Measurements from ENCODE around the gene MYO7B.
A peak's percentile ranks its signal among the peaks of the same experiment; 100 is the strongest.

MYO7B gene

DNA sequence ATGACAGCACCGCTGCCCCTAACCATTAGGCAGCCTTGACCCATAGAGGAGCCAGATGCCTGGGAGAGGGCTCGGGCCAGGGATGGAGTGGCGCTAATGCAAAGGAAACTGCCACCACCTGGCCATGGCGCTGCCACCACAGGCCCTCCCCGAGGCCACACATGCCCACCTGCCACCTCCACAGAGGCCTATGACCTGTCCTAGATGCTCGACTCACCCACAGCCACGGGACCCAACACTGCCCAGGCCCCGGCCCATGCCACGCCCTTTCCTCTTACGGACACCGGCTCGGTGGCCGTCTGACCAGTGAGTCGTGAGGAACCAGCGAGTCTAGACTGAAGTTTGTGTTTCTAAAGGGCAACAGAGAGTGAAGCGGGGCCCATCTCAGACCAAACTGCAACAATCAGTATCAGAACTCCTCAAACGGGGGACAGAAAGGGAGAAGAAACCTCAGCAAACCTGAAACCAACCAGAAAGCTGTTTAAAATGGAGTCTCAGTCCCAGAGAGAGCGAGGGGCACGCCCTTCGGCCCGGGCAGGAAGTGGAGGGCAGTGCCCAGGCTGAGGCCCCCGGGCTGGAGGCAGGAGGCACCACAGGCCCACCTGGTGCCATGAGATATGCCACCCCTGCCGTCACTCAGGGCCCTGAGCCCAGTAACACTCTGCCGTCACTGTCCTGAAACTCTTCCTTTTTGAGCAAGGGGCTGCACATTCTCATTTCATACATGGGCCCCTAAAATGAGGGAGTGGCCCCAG is 111.2 kb downstream of the MYO7B start:
- no peaks in the 10 kb centered on the region for H3K27me3 ChIP-seq (ENCODE audit: low read depth, low read length)
- no peak overlapping the region for H3K4me3 ChIP-seq (ENCODE audit: low read depth in 1 of 2, low read length in 2 of 2)
- no peaks in the 10 kb centered on the region for H3K9me3 ChIP-seq (ENCODE audit: control insufficient read depth in 1 of 2, low read length in 2 of 2)
- H3K36me3 ChIP-seq (ENCODE audit: control insufficient read depth in 1 of 2, insufficient read depth in 2 of 2, low read length in 2 of 2) = peaks cover 0 to 3% of the 10 kb centered on the region in 2 donors
- peaks cover 9 to 85% of the 10 kb centered on the region in 2 donors for H3K4me1 ChIP-seq (ENCODE audit: control insufficient read depth in 1 of 2, insufficient read depth in 2 of 2, low read length in 2 of 2)
- no peak overlapping the region for H3K27ac ChIP-seq (ENCODE audit: low read length)

DNA sequence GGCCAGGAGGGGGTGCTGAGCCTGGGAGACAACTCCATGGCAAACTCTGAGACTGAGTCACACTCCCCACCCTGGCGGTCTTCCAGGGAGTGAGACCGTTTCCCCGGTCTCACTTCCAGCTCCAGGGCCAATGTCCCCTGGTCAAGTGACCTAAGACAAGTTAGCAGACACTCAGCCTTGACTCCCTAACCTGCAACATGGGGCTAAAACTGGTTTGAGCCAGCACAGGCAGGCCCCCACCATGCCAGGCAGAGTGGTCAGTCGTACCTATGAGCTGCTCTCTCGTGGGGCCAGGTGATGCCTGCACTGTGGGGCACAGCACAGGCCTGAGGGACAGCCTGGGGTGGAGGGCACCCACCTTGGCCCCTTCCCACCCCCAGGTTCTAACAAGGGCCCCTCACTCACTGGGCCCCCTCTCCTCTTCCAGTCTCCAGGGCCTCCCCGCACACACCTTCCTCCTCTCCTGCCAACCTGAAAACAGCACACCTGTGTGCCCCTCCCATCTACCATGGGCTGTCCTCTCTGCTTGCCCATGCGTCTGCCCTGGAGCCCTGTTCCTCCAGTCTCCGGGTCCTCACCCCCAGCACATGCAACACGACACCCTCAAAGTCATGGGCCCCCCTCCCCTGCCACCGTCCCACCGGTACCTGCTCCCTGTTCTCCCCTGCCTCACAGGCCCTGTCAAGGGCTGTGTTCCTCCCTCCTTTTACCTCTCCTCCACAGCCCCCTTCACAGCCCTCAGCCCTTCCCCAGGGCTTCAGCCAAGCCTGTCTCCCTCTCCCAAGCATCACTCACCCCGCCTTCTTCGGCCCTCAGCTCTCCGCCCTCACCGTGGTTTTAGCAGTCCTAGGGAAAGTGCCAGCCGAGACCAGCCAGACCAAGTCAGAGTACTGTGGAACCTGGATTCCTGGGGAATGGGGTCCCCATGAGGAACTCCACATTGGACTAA is 112.0 kb downstream of the MYO7B start:
- Histone ChIP-seq H3K9me3 (ENCODE audit: control insufficient read depth in 1 of 2, low read length in 2 of 2) (no peaks in the 10 kb centered on the region), H3K27me3 (ENCODE audit: low read depth, low read length) (no peaks in the 10 kb centered on the region), H3K36me3 (ENCODE audit: control insufficient read depth in 1 of 2, insufficient read depth in 2 of 2, low read length in 2 of 2) (peaks cover 0 to 2% of the 10 kb centered on the region in 2 donors), H3K27ac (ENCODE audit: low read length) (no peak overlapping the region), H3K4me3 (ENCODE audit: low read depth in 1 of 2, low read length in 2 of 2) (no peak overlapping the region), H3K4me1 (ENCODE audit: control insufficient read depth in 1 of 2, insufficient read depth in 2 of 2, low read length in 2 of 2) (peaks cover 14 to 93% of the 10 kb centered on the region in 2 donors)

DNA sequence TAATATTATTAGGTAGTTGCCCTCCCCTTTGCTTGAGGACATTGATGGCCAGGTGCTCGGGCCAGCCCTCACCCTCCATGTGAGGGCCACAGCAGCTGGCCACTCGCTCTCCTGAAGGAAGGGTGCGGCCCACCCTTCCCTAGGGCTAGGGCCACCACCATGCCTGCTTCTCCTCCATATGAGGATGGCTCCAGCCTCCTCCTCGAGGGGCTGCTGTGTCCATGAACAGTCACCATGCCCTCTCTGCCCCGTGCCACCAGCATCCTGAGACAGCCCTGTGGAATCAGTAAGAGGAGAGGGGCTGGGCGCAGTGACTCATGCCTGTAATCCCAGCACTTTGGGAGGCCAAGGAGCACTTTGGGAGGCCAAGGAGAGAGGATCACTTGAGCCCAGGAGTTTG is 112.8 kb downstream of the MYO7B start:
- Histone ChIP-seq H3K9me3 (ENCODE audit: control insufficient read depth in 1 of 2, low read length in 2 of 2) (no peaks in the 10 kb centered on the region), H3K4me1 (ENCODE audit: control insufficient read depth in 1 of 2, insufficient read depth in 2 of 2, low read length in 2 of 2) (peaks cover 15 to 93% of the 10 kb centered on the region in 2 donors), H3K36me3 (ENCODE audit: control insufficient read depth in 1 of 2, insufficient read depth in 2 of 2, low read length in 2 of 2) (no peaks in the 10 kb centered on the region), H3K27me3 (ENCODE audit: low read depth, low read length) (no peaks in the 10 kb centered on the region), H3K4me3 (ENCODE audit: low read depth in 1 of 2, low read length in 2 of 2) (no peak overlapping the region), H3K27ac (ENCODE audit: low read length) (no peak overlapping the region)

DNA sequence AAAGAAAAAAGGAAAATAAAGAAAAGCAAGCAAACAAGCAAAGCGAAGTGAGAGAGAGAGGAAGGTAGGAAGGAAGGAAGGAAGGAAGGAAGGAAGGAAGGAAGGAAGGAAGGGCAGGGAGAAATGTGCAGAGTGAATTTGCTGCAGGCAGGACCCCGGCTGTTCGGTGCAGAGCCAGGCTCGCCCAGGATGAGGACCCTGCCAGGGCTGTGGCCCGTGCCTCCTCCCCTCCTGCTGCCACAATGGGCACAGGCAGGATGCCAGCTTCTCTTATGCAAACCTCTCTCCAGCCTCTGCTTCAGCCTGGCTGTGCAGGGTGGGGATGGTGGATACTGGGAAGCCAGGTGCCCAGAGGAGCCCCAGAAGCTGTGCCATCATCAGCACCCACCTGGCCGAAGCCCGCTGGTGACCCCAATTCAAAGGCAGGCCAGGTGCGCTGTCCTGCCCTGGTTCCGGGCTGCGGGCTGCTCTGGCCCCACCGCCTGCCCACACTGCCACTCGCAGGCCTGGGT is 113.7 kb downstream of the MYO7B start:
- peak overlapping the region in 1 of 2 donors; percentile 34 for H3K4me3 ChIP-seq (ENCODE audit: low read depth in 1 of 2, low read length in 2 of 2)
- H3K4me1 ChIP-seq (ENCODE audit: control insufficient read depth in 1 of 2, insufficient read depth in 2 of 2, low read length in 2 of 2) = peaks cover 15 to 93% of the 10 kb centered on the region in 2 donors
- H3K27me3 ChIP-seq (ENCODE audit: low read depth, low read length) = no peaks in the 10 kb centered on the region
- H3K27ac ChIP-seq (ENCODE audit: low read length) = no peak overlapping the region
- no peaks in the 10 kb centered on the region for H3K36me3 ChIP-seq (ENCODE audit: control insufficient read depth in 1 of 2, insufficient read depth in 2 of 2, low read length in 2 of 2)
- no peaks in the 10 kb centered on the region for H3K9me3 ChIP-seq (ENCODE audit: control insufficient read depth in 1 of 2, low read length in 2 of 2)

DNA sequence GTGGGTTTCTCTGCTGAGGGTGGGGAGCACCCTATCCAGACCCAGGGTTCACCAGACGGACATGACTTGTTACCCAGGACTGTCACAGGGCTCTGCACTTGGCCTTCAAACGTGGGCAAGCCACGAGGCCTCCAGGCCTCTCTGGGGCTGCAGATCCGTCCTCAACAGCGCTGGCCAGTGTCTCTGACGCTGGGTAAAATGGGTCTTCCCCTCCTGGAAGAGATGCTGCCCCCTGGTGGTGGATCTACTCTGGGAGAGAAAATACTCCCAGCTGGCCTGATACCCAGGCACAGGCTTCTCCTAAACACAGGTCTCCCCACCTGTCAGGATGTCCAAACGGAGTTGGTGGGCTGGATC is 114.2 kb downstream of the MYO7B start:
- Histone ChIP-seq H3K27ac (ENCODE audit: low read length) (no peak overlapping the region), H3K4me1 (ENCODE audit: control insufficient read depth in 1 of 2, insufficient read depth in 2 of 2, low read length in 2 of 2) (peaks cover 15 to 93% of the 10 kb centered on the region in 2 donors), H3K27me3 (ENCODE audit: low read depth, low read length) (no peaks in the 10 kb centered on the region), H3K9me3 (ENCODE audit: control insufficient read depth in 1 of 2, low read length in 2 of 2) (no peaks in the 10 kb centered on the region), H3K36me3 (ENCODE audit: control insufficient read depth in 1 of 2, insufficient read depth in 2 of 2, low read length in 2 of 2) (no peaks in the 10 kb centered on the region), H3K4me3 (ENCODE audit: low read depth in 1 of 2, low read length in 2 of 2) (peak overlapping the region in 1 of 2 donors; percentile 34)

DNA sequence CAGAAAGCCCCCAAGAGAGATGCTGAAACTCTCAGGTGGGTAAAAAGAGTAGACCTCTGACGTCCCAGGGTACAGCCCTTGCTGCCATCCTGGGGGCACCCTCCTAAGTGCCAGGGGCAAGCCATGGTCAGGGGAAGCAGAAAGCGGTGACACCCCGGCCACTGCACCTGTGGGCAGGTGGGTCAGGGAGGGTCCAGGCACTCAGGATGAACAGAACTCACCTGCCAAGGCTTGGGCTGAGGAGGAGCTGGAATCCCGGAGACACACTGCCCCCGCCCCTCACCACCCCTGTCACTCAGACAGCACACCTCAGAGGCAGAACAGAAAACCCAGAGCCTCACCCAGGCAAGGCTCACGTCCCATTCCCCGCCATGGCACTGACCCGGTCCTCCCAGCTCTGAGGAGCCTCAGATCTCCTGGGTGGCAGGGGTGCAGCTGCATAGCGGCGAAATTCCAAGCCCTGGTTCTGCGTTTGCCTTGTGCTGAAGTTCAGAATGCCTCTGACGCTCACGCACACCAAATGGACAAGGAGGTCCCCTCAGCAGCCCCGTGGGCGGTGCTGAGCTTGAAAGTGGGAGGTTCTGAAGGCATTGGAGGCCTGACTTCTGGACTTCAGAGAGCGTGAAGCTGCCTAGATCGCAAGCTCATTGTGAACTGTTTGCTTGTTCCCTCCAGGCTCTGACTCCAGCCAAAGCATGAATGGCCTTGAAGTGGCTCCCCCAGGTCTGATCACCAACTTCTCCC is 114.7 kb downstream of the MYO7B start:
- no peaks in the 10 kb centered on the region for H3K9me3 ChIP-seq (ENCODE audit: control insufficient read depth in 1 of 2, low read length in 2 of 2)
- H3K4me3 ChIP-seq (ENCODE audit: low read depth in 1 of 2, low read length in 2 of 2) = peak overlapping the region in 1 of 2 donors; percentile 34
- H3K4me1 ChIP-seq (ENCODE audit: control insufficient read depth in 1 of 2, insufficient read depth in 2 of 2, low read length in 2 of 2) = peaks cover 15 to 97% of the 10 kb centered on the region in 2 donors
- H3K27me3 ChIP-seq (ENCODE audit: low read depth, low read length) = no peaks in the 10 kb centered on the region
- no peaks in the 10 kb centered on the region for H3K36me3 ChIP-seq (ENCODE audit: control insufficient read depth in 1 of 2, insufficient read depth in 2 of 2, low read length in 2 of 2)
- no peak overlapping the region for H3K27ac ChIP-seq (ENCODE audit: low read length)

DNA sequence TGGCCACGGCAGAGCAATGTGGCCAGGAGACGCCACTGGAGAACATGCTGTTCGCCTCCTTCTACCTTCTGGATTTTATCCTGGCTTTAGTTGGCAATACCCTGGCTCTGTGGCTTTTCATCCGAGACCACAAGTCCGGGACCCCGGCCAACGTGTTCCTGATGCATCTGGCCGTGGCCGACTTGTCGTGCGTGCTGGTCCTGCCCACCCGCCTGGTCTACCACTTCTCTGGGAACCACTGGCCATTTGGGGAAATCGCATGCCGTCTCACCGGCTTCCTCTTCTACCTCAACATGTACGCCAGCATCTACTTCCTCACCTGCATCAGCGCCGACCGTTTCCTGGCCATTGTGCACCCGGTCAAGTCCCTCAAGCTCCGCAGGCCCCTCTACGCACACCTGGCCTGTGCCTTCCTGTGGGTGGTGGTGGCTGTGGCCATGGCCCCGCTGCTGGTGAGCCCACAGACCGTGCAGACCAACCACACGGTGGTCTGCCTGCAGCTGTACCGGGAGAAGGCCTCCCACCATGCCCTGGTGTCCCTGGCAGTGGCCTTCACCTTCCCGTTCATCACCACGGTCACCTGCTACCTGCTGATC is 115.4 kb downstream of the MYO7B start:
- no peak overlapping the region for H3K27ac ChIP-seq (ENCODE audit: low read length)

DNA sequence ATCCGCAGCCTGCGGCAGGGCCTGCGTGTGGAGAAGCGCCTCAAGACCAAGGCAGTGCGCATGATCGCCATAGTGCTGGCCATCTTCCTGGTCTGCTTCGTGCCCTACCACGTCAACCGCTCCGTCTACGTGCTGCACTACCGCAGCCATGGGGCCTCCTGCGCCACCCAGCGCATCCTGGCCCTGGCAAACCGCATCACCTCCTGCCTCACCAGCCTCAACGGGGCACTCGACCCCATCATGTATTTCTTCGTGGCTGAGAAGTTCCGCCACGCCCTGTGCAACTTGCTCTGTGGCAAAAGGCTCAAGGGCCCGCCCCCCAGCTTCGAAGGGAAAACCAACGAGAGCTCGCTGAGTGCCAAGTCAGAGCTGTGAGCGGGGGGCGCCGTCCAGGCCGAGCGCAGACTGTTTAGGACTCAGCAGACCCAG is 115.9 kb downstream of the MYO7B start:
- Histone ChIP-seq H3K4me3 (ENCODE audit: low read depth in 1 of 2, low read length in 2 of 2) (peak overlapping the region in 1 of 2 donors; percentile 33), H3K27me3 (ENCODE audit: low read depth, low read length) (no peaks in the 10 kb centered on the region), H3K36me3 (ENCODE audit: control insufficient read depth in 1 of 2, insufficient read depth in 2 of 2, low read length in 2 of 2) (no peaks in the 10 kb centered on the region), H3K27ac (ENCODE audit: low read length) (peak overlapping the region; percentile 31), H3K9me3 (ENCODE audit: control insufficient read depth in 1 of 2, low read length in 2 of 2) (no peaks in the 10 kb centered on the region), H3K4me1 (ENCODE audit: control insufficient read depth in 1 of 2, insufficient read depth in 2 of 2, low read length in 2 of 2) (peaks cover 15 to 95% of the 10 kb centered on the region in 2 donors)

More for the DNA sequence above, 115.4 kb downstream of the MYO7B start:
- no peaks in the 10 kb centered on the region for H3K27me3 ChIP-seq (ENCODE audit: low read depth, low read length)
- H3K9me3 ChIP-seq (ENCODE audit: control insufficient read depth in 1 of 2, low read length in 2 of 2) = no peaks in the 10 kb centered on the region
- H3K4me1 ChIP-seq (ENCODE audit: control insufficient read depth in 1 of 2, insufficient read depth in 2 of 2, low read length in 2 of 2) = peaks cover 15 to 97% of the 10 kb centered on the region in 2 donors
- H3K36me3 ChIP-seq (ENCODE audit: control insufficient read depth in 1 of 2, insufficient read depth in 2 of 2, low read length in 2 of 2) = no peaks in the 10 kb centered on the region
- H3K4me3 ChIP-seq (ENCODE audit: low read depth in 1 of 2, low read length in 2 of 2) = peak overlapping the region in 1 of 2 donors; percentile 33

DNA sequence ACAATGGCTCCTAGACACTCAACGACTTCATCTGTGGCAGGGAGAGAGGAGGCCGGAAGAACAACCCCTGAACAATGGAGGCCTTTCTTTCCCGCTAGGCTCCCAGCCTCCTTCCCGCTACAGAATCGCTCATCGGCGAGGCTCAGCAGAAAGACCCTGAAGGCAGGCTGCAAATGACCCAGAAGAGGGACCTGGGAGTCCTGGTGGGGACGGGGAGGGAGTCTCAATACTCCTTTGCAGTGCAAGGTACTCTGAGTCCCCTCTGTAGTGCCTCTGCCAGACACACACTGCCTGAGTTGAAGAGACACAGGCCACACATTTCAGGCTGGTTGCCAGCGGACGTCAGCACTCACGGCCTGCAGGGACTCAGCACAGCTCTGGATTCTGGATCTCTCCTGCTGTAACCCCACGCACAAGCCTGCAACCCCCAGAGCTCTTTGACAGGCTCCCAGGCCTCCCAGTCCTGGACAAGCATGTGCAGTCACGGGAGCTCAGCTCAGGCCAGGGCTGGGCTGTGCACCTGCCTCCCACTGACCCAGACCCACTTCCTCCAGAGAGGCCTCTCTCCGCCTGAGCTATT is 116.6 kb downstream of the MYO7B start:
- Histone ChIP-seq H3K4me3 (ENCODE audit: low read depth in 1 of 2, low read length in 2 of 2) (peak overlapping the region in 1 of 2 donors; percentile 33), H3K4me1 (ENCODE audit: control insufficient read depth in 1 of 2, insufficient read depth in 2 of 2, low read length in 2 of 2) (peaks cover 15 to 95% of the 10 kb centered on the region in 2 donors), H3K27ac (ENCODE audit: low read length) (peak overlapping the region; percentile 31), H3K9me3 (ENCODE audit: control insufficient read depth in 1 of 2, low read length in 2 of 2) (no peaks in the 10 kb centered on the region), H3K27me3 (ENCODE audit: low read depth, low read length) (no peaks in the 10 kb centered on the region), H3K36me3 (ENCODE audit: control insufficient read depth in 1 of 2, insufficient read depth in 2 of 2, low read length in 2 of 2) (peaks cover 0 to 4% of the 10 kb centered on the region in 2 donors)

DNA sequence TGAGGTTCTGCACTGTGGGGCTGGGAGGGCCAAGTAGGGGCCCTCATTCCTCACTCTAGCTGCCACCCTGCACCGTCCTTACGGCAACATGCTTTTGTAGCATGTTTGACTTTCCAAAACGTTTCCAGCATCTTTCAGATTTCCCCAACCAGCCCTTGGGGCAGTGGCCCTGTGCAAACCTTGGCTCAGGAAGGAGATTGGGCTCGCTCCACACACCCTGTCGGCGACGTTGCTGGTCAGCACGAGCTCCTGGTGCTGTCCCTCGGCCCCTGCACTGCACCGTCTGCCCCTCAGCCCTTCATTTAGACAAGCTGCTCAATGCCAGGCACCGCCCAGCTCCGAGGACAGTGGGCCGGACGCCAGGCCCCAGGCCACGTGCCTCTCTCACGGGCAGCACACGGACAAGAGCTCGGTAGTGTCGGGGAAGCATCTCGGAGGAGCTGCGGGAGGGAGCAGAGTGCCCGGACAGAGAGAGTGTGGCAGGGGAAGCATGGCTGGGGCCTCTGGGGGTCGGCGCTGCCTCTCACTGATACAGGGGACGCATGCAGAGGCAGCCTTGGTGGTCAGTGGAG is 117.4 kb downstream of the MYO7B start:
- Histone ChIP-seq H3K4me3 (ENCODE audit: low read depth in 1 of 2, low read length in 2 of 2) (no peak overlapping the region), H3K9me3 (ENCODE audit: control insufficient read depth in 1 of 2, low read length in 2 of 2) (no peaks in the 10 kb centered on the region), H3K27ac (ENCODE audit: low read length) (peak overlapping the region; percentile 31), H3K36me3 (ENCODE audit: control insufficient read depth in 1 of 2, insufficient read depth in 2 of 2, low read length in 2 of 2) (peaks cover 0 to 12% of the 10 kb centered on the region in 2 donors), H3K4me1 (ENCODE audit: control insufficient read depth in 1 of 2, insufficient read depth in 2 of 2, low read length in 2 of 2) (peaks cover 15 to 95% of the 10 kb centered on the region in 2 donors), H3K27me3 (ENCODE audit: low read depth, low read length) (no peaks in the 10 kb centered on the region)

Measured in muscle layer of duodenum (tissue), 2 donors.